K562 (cell line): ENCODE results near the gene GLDN. TPM values are rescaled to one million over a fixed set of nuclear protein-coding genes. Genes with fewer than 3 reads are reported as not detected.

Experiments
- ATAC-seq: fragments of 200-7000 bp; cut with Tn5 transposase; 3 replicates; pipeline ENCODE4 v1.9.1; 2020; ENCODE audit warnings: moderate library complexity
- BruUV-seq: library from RNA; stranded (reverse); fragments of 400-500 nt; replicated peaks from 2 replicates; lab custom pipeline; 2021; lab: Mats Ljungman, UMichigan
- CTCF ChIA-PET: fragments of 300-600 bp; formaldehyde crosslinking; extraction: SDS; loops from one replicate; lab custom pipeline; 2021; ENCODE audit warnings: low intra/inter-chr PET ratio; lab: Yijun Ruan, JAX
- POLR2A ChIA-PET: fragments of 300-600, 350-650 bp; sonication (Branson Sonifier 250); formaldehyde crosslinking; extraction: SDS; loops from one replicate; lab custom pipeline; 2021; ENCODE audit warnings: antibody characterized with exemption, inconsistent platforms; lab: Yijun Ruan, JAX
- DNase-seq, 4 experiments: peaks; one replicate each; pipeline versions ENCODE4 v3.0.0 to v3.0.0-alpha.2; 2011 to 2018; ENCODE audit warnings: low spot score in 3 of 4, mixed read lengths in 3 of 4; ENCODE audit errors: extremely low read depth in 1 of 4
- FAIRE-seq: peaks from 2 replicates; lab custom pipeline; 2011; peaks lifted over from hg19 to GRCh38; lab: Jason Lieb, UNC
- H2AFZ ChIP-seq: 2 replicates; pipeline ENCODE4 v1.6.0; 2011; ENCODE audit warnings: low read depth, low read length, control low read depth, inconsistent platforms
- H3K27ac ChIP-seq: fragments of 200-600 bp; 3 replicates; pipeline ENCODE4 v1.8.0; 2011; ENCODE audit warnings: low read depth, mild to moderate bottlenecking, control low read depth, inconsistent platforms, low read length, moderate library complexity, mixed read lengths; ENCODE audit errors: extremely low read depth
- H3K27me3 ChIP-seq, 2 experiments: fragments of 300-600 bp in 1 of 2; 2 replicates in 1 of 2; 3 replicates in 1 of 2; pipeline versions ENCODE4 v1.6.0 to v1.8.0; 2011; ENCODE audit warnings: inconsistent platforms in 2 of 2, low read length in 2 of 2, mild to moderate bottlenecking in 1 of 2, mixed read lengths in 1 of 2, moderate library complexity in 1 of 2; ENCODE audit not compliant: control insufficient read depth in 2 of 2, insufficient read depth in 2 of 2
- H3K36me3 ChIP-seq: fragments of 300-600 bp; 3 replicates; pipeline ENCODE4 v1.8.0; 2011; ENCODE audit warnings: mild to moderate bottlenecking, low read length, inconsistent platforms; ENCODE audit not compliant: control insufficient read depth, insufficient read depth
- H3K4me1 ChIP-seq, 2 experiments: fragments of 200-600 bp in 1 of 2; replicated peaks in 1 of 2; 2 replicates in 1 of 2; 3 replicates in 1 of 2; pipeline versions ENCODE4 v1.5.1 to v1.8.0; 2011; ENCODE audit warnings: inconsistent platforms in 2 of 2, low read length in 2 of 2, mild to moderate bottlenecking in 1 of 2, mixed read lengths in 1 of 2, moderate library complexity in 1 of 2; ENCODE audit not compliant: control insufficient read depth in 2 of 2, insufficient read depth in 2 of 2
- H3K4me2 ChIP-seq: 2 replicates; pipeline ENCODE4 v1.6.1; 2011; ENCODE audit warnings: low read length, control low read depth, inconsistent platforms, mixed read lengths; ENCODE audit not compliant: insufficient read depth
- H3K4me3 ChIP-seq: fragments of 200-600 bp; sonication (generic), shearing (Covaris generic); 2 replicates; pipeline ENCODE4 v1.5.1; 2016; ENCODE audit warnings: control low read depth, inconsistent platforms
- H3K79me2 ChIP-seq: fragments of 200-600 bp; 3 replicates; pipeline ENCODE4 v1.8.0; 2011; ENCODE audit warnings: low read length, inconsistent platforms; ENCODE audit not compliant: control insufficient read depth, insufficient read depth
- H3K9ac ChIP-seq, 2 experiments: 2 replicates each; pipeline versions ENCODE4 v1.6.0 to v1.6.1; 2011; ENCODE audit warnings: low read depth in 2 of 2, low read length in 2 of 2, control low read depth in 1 of 2, inconsistent platforms in 1 of 2, mild to moderate bottlenecking in 1 of 2, mixed read lengths in 1 of 2; ENCODE audit not compliant: insufficient read depth in 1 of 2
- H3K9me1 ChIP-seq: one replicate; pipeline ENCODE4 v1.6.0; 2011; ENCODE audit warnings: inconsistent platforms, mild to moderate bottlenecking, low read length, moderate library complexity; ENCODE audit not compliant: control insufficient read depth, insufficient read depth
- H3K9me3 ChIP-seq: replicated peaks from 2 replicates; pipeline ENCODE4 v1.5.1; 2011; ENCODE audit warnings: low read depth, low read length, inconsistent platforms; ENCODE audit not compliant: control insufficient read depth, insufficient read depth
- H4K20me1 ChIP-seq: replicated peaks from 2 replicates; pipeline ENCODE4 v1.6.1; 2011; ENCODE audit warnings: low read length, inconsistent platforms, mixed read lengths; ENCODE audit not compliant: control insufficient read depth, insufficient read depth
- ETV1 ChIP-seq: fragments of 450-650 bp; conservative IDR thresholded peaks from 2 replicates; pipeline ENCODE4 v1.6.1; 2016; ENCODE audit warnings: missing genetic modification characterization, control low read depth, low read depth, missing compliant biosample characterization
- GTF2B ChIP-seq: IDR thresholded peaks from 2 replicates; pipeline ENCODE4 v1.6.1; 2011; ENCODE audit not compliant: insufficient read length; ENCODE audit errors: extremely low read depth
- GTF2F1 ChIP-seq: IDR thresholded peaks from 2 replicates; pipeline ENCODE4 v1.6.1; 2011; ENCODE audit warnings: low read depth, low read length, improper control_type of control experiment
- HDAC6 ChIP-seq: IDR thresholded peaks from 2 replicates; pipeline ENCODE4 v1.6.1; 2012; ENCODE audit warnings: low read depth, mild to moderate bottlenecking, control low read depth, inconsistent platforms, low read length, moderate library complexity
- HMGN3 ChIP-seq: IDR thresholded peaks from 2 replicates; pipeline ENCODE4 v1.6.1; 2011; ENCODE audit warnings: borderline replicate concordance, low read depth, mild to moderate bottlenecking, mixed read lengths, low read length; ENCODE audit not compliant: insufficient read length; ENCODE audit errors: extremely low read depth
- MXI1 ChIP-seq: IDR thresholded peaks from 2 replicates; pipeline ENCODE4 v1.6.1; 2011; ENCODE audit warnings: low read depth, mild to moderate bottlenecking, improper control_type of control experiment, low read length
- NFIX ChIP-seq: fragments of 250-450 bp; sonication (Bioruptor Pico); IDR thresholded peaks from 2 replicates; pipeline ENCODE4 v1.4.0; 2020; ENCODE audit warnings: low read depth, mild to moderate bottlenecking, moderate library complexity
- POLR2B ChIP-seq: fragments of 450-650 bp; IDR thresholded peaks from 2 replicates; pipeline ENCODE4 v1.6.1; 2018; ENCODE audit warnings: low read depth; ENCODE audit not compliant: partially characterized antibody
- PURB ChIP-seq: sonication (generic); formaldehyde crosslinking; IDR thresholded peaks from 2 replicates; pipeline ENCODE4 v1.9.0; 2021; ENCODE audit warnings: low read depth, mild to moderate bottlenecking, missing genetic modification reagents
- RNF2 ChIP-seq: sonication (generic); IDR thresholded peaks from 2 replicates; pipeline ENCODE4 v1.6.1; 2016
- SP2 ChIP-seq: IDR thresholded peaks from 2 replicates; pipeline ENCODE4 v1.6.1; 2011; ENCODE audit warnings: mild to moderate bottlenecking, low read depth, low read length, moderate library complexity; ENCODE audit not compliant: poor library complexity, severe bottlenecking; ENCODE audit errors: extremely low read depth
- TRIM24 ChIP-seq, 2 experiments: fragments of 450-650 bp; IDR thresholded peaks; 2 replicates each; pipeline ENCODE4 v1.6.1; 2016
- ZBTB26 ChIP-seq: fragments of 450-650 bp; formaldehyde crosslinking; IDR thresholded peaks from 2 replicates; pipeline ENCODE4 v1.4.0; 2022; ENCODE audit warnings: missing genetic modification characterization
- ZNF212 ChIP-seq: fragments of 450-650 bp; formaldehyde crosslinking; IDR thresholded peaks from 2 replicates; pipeline ENCODE4 v1.4.0; 2020; ENCODE audit warnings: mild to moderate bottlenecking
- ZNF431 ChIP-seq: sonication (generic); formaldehyde crosslinking; IDR thresholded peaks from 2 replicates; pipeline ENCODE4 v1.8.0; 2022; ENCODE audit warnings: mild to moderate bottlenecking, missing genetic modification reagents
- ZNF77 ChIP-seq: fragments of 250-450 bp; sonication (Bioruptor Pico); IDR thresholded peaks from 2 replicates; pipeline ENCODE4 v1.5.0; 2020
- ZNF785 ChIP-seq: fragments of 250-450 bp; sonication (Bioruptor Pico); IDR thresholded peaks from 2 replicates; pipeline ENCODE4 v1.4.0; 2020; ENCODE audit warnings: mild to moderate bottlenecking
- WGBS: fragments of 100-300 bp; shearing (Covaris generic); methylation state at CpG from one replicate; pipeline ENCODE4 v1.1.6; 2016; ENCODE audit warnings: low coverage, mixed read lengths; ENCODE audit not compliant: insufficient coverage; ENCODE audit errors: missing lambda C conversion rate; 5-methylcytosine and 5-hydroxymethylcytosine counted together
- in situ Hi-C: fragments of 300-500 bp; cut with MboI; formaldehyde crosslinking; loops from 4 replicates; pipeline ENCODE4 v1.15.0; 2018; ENCODE audit warnings: inconsistent platforms, mixed read lengths
- intact Hi-C: fragments of 100-400 bp; cut with micrococcal nuclease; formaldehyde crosslinking; loops from 2 replicates; pipeline ENCODE4 v1.14.2; 2022
- polyA plus RNA-seq, 8 experiments: library from polyadenylated mRNA; depleted of rRNA in 4 of 8; stranded (reverse) in 5 of 8; unstranded in 3 of 8; fragments of >200 nt; fragmentation: Nextera tagmentation in 2 of 8; fragmentation: Illumina TruSeq in 1 of 8; extraction: Ambion mirVana in 2 of 8; extraction: Trizol in 1 of 8; gene quantifications; 2 replicates each; pipeline versions ENCODE4 v1.2.1 to v1.2.3, GENCODE V29; 2011 to 2014; ENCODE audit warnings: inconsistent platforms in 1 of 8, missing spikeins in 1 of 8
- total RNA-seq, 7 experiments: library from RNA; depleted of rRNA in 6 of 7; stranded (reverse); fragments of >200 nt in 6 of 7; fragmentation: Illumina TruSeq in 2 of 7; extraction: Trizol in 2 of 7; gene quantifications; 2 replicates each; pipeline versions ENCODE4 v1.2.1 to v1.2.3, GENCODE V29; 2011 to 2021; ENCODE audit warnings: low replicate concordance in 1 of 7
- TF ChIP-seq, protein P1 (sequence below): fragments of 200-800 bp; sonication (Bioruptor generic); IDR thresholded peaks from 2 replicates; pipeline ENCODE4 v1.6.1; 2017; ENCODE audit warnings: missing genetic modification characterization, missing compliant biosample characterization
- TF ChIP-seq, protein P2 (sequence below): fragments of 450-650 bp; IDR thresholded peaks from 2 replicates; pipeline ENCODE4 v1.7.1; 2018; ENCODE audit warnings: mild to moderate bottlenecking, low read depth; ENCODE audit not compliant: partially characterized antibody

GLDN gene
- total and polyA plus RNA-seq, 9 of the 15 experiments (the other 6 are each of a cell fraction or from before 2014, with no cell fraction given) = 0.05 to 0.33 (median 0.18) TPM

- Histone ChIP-seq H2AFZ (no peak overlapping the region), H3K79me2 (no peaks in the 10 kb centered on the region), H3K4me1 (no peaks in the 10 kb centered on the region), H3K27me3 (peaks cover 7 to 35% of the 10 kb centered on the region in 2 experiments; a peak in 4 of 5 replicates), H3K9me3 (no peaks in the 10 kb centered on the region), H3K27ac (no peak overlapping the region), H4K20me1 (no peaks in the 10 kb centered on the region), H3K9ac (no peak overlapping the region), H3K9me1 (no peaks in the 10 kb centered on the region), H3K4me2 (no peak overlapping the region), H3K36me3 (no peaks in the 10 kb centered on the region), H3K4me3 (no peak overlapping the region)
- whole genome bisulfite sequencing = 0% methylated on average over 6 of the region's 6 CpGs
- intact Hi-C loops = no loop called here
- ATAC-seq (no peak), DNase-seq (no peak), FAIRE-seq (no peak)
- ChIA-PET POLR2A (no interaction called here), CTCF (no interaction called here)
- no TSS peak for BruUV-seq
- in situ Hi-C loops = no loop called here
- TF ChIP-seq GTF2B (no peak), TRIM24 (IDR thresholded peaks at IDR 0.05) (no peak), HDAC6 (no peak), ZNF431 (CRISPR knock-in tag) (no peak), ZNF785 (CRISPR knock-in tag) (no peak), POLR2B (no peak), ETV1 (tag) (no peak), GTF2F1 (no peak), ZNF212 (CRISPR knock-in tag) (no peak), ZNF77 (CRISPR knock-in tag) (no peak), HMGN3 (no peak), SP2 (no peak), RNF2 (no peak), PURB (CRISPR knock-in tag) (no peak), ZBTB26 (CRISPR knock-in tag) (no peak), NFIX (CRISPR knock-in tag) (no peak), MXI1 (no peak)
- TF ChIP-seq, protein P1, sequence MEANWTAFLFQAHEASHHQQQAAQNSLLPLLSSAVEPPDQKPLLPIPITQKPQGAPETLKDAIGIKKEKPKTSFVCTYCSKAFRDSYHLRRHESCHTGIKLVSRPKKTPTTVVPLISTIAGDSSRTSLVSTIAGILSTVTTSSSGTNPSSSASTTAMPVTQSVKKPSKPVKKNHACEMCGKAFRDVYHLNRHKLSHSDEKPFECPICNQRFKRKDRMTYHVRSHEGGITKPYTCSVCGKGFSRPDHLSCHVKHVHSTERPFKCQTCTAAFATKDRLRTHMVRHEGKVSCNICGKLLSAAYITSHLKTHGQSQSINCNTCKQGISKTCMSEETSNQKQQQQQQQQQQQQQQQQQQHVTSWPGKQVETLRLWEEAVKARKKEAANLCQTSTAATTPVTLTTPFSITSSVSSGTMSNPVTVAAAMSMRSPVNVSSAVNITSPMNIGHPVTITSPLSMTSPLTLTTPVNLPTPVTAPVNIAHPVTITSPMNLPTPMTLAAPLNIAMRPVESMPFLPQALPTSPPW (CRISPR knock-in tag) = no peak
- TF ChIP-seq, protein P2, sequence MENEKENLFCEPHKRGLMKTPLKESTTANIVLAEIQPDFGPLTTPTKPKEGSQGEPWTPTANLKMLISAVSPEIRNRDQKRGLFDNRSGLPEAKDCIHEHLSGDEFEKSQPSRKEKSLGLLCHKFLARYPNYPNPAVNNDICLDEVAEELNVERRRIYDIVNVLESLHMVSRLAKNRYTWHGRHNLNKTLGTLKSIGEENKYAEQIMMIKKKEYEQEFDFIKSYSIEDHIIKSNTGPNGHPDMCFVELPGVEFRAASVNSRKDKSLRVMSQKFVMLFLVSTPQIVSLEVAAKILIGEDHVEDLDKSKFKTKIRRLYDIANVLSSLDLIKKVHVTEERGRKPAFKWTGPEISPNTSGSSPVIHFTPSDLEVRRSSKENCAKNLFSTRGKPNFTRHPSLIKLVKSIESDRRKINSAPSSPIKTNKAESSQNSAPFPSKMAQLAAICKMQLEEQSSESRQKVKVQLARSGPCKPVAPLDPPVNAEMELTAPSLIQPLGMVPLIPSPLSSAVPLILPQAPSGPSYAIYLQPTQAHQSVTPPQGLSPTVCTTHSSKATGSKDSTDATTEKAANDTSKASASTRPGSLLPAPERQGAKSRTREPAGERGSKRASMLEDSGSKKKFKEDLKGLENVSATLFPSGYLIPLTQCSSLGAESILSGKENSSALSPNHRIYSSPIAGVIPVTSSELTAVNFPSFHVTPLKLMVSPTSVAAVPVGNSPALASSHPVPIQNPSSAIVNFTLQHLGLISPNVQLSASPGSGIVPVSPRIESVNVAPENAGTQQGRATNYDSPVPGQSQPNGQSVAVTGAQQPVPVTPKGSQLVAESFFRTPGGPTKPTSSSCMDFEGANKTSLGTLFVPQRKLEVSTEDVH = no peak
These were observed 39.0 kb upstream of the GLDN start for GRCh38 chr15:51302480-51302879.
